GM03348 (cell line): ENCODE measurements around the gene BEST1.
A peak's percentile ranks its signal among the peaks of the same experiment; 100 is the strongest.
"Not testable (repeated sequence)": the region's sequence is repeated elsewhere in the genome, so short reads cannot be mapped to it uniquely, and the experiment has no call there.

ENCODE experiments used
- DNase-seq: peaks from one replicate; pipeline ENCODE4 v3.0.0; 2012; ENCODE audit warnings: low spot score

Gene BEST1

DNA sequence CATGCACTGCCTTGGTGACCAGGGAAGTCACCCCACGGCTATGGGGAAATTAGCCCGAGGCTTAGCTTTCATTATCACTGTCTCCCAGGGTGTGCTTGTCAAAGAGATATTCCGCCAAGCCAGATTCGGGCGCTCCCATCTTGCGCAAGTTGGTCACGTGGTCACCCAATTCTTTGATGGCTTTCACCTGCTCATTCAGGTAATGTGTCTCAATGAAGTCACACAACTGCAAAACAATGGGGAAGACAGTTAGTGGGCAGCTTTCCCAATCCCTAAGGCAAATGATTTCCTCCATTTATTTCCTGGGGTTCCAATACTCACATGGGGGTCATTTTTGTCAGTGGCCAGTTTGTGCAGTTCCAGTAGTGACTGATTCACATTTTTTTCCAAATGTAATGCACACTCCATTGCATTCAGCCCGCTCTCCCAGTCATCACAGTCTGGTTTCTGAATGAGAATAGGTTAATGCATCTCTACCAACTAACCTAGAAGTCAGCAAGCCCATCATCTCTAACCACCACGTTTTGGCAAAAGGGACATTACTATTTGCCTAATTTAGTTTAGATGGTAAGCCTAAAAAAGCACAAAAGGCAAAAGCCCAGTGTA lies 14.6 kb downstream of the BEST1 start:
- DNase-seq = not testable (repeated sequence)

DNA sequence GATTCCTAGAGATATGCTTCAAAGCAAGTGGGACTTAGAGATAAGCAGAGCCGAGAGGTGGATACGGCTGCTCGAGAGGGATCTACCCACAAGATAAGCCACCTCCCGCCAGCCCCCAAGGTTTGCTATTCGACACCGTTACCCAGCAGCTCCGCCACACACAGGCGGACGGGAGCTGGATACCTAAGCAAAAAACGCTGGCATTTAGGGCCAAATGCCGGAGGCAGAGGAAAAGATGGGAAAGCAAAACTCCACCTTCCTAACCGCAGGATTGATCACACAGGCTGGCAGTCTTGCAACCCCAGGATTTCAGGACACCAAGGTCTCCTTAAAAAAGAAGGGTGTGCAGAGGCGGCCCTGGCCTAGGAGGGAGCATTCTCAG lies 16.6 kb downstream of the BEST1 start:
- DNase-seq = no peak

DNA sequence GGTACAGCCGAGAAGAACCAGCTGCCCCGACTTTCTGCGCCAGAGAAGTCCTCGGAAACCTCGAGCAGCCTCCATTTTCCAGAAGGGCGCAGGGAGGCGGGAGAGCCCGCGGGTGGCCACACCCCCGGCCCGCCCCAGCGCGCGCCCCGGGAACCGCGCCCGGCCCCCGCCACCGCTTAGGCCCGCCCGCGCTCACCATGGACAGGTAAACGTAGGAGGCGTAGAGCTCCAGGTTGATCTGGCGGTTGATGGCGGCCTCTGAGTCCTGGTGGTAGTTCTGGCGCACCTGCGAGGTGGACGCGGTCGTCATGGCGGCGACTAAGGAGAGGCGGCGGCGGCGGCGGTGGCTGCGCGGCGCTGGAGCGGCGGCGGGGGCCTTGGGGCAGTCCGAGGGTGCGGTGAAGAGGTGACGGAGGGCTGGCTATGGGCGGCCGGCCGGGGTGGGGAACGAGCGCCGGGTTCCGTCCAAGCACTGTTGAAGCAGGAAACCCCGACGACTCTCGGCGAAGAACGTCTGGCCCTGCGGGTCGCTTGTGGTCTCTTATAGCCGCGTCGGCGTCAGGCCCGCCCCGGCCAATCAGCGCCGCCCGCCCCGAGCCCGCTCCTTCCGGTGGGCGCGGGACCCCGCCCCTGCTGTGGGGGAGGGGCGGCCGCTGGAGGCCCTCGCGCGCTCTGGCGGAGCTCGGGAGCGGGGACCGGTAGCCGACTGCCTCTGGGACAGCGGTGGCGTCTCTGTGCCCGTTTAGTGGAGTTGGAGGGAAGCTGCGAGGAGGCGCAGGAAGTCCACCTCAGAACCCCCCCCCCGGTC lies 17.2 kb downstream of the BEST1 start, which contains the start of gene FTH1:
Gene FTH1, minus strand, starts transcription at position 519 of the 808 bp plus-strand sequence. Its CDS starts 209 bp downstream, at position 310.
- DNase-seq = peak; percentile 97

DNA sequence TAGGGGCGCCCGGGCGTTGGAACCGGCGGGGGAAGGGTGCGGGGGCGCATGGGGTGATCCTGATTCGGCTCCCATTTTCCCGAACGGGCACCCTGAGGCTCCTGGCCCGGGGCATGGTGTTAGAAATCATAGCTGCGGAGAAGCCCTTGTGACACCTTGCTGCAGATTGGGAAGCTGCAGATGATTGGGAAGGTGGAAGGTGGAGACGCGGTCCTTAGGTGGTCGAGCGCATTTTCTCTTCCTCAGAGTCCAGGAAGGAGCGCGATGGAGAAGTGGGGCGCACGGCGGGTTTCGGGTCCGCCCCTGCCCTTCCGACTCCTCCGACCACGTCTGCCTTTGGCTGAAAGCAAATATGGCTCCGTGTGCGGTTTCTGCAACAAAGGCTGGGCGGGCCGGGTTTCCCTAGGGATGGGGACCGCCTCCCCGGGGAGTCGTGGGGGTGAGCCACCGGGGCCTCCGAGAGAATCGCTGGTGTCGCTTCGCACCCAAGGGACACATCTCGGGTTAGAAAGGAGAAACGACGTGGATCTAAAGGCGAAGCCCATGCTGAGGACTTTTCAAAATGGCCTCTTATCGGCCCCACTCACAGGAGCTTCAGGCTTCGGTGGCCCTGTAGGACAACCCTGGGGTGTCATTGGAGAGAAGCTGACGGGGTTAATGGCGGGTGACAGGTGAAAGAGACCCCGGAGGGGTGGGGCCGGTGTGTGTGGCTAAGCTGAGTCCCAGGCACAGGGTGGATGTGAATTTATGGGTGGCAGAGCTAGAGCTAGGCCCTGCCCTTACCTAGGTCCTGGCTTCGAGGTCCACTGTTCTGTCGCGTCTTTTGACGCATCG lies 18.0 kb downstream of the BEST1 start:
- DNase-seq = no peak

DNA sequence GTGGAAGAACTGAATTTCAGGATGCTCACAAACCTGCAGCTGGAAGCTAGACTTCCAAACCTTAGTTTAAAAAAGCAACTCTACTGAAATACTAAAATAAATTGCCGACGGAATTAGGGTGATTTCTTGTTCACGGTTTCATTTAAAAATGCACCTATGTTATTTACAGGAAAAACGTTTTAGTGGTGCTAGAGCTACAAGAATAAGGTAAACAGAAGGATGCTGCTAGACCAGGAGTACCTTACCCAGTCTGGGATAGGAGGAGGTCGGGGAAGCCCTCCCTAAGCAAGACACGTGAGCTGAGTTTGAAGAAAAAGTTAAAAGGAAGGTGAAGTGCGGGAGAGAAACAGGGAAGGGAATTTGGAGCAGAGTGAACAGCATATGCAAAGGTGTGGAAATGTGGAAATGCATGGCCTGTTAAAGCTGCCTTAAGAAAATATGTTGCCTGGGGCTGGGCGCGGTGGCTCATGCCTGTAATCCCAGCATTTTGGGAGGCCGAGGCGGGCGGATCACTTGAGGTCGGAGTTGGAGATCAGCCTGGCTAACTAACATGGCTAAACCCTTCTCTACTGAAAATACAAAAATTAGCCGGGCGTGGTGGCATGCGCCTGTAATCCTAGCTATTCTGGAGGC lies 18.7 kb downstream of the BEST1 start:
- DNase-seq = no peak

DNA sequence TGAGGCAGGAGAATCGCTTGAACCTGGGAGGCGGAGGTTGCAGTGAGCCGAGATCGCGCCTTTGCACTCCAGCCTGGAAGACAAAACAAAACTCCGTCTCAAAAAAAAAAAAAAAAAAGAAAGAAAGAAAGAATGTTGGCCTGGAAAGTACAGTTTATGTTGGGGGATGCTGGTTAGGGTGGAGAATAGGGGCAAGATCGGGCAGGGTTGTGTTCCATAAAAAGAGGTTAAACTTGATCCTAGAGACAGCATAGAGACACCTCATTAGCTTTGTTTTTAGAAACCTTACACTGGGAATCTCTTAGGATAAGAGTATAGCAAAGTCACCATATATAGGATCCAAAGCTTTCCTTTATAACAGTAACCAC lies 19.2 kb downstream of the BEST1 start:
- no peak for DNase-seq

DNA sequence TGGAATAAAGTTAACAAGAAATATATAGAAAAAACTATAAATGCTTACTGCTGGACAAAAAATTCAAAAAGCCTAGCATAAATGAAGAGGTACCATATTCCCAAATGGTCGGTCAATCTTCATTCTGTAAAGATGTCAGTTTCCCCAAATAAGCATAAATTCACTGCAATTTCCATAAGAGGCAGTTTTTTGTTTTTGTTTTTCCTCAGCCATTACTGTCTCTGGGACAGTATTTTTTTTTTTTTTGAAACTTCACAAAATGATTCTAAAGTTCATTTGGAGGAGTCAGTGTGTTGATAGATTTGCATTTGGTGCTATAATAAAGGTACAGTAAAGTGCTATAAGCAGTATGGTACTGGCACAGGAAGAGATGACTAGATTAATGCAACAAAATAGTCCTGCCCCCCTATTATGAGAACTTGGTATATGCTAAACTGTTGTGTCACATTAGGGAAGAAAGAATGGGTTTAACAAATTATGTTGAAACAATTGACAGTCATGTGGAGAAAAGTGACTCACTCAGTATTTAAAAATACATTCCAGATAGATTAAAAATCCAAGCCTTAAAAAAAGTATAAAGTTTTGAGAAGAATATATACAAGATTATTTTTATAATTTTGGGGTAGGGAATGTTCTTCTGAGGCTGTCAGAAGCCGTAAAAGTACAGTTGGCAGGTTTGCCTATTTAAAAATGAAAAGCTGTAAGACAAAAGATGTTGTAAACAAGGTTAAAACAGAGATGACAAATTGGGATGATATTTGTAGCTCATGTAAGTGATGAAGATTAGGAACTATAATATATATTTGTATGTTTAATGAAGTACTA lies 19.9 kb downstream of the BEST1 start:
- peak; percentile 69 for DNase-seq

DNA sequence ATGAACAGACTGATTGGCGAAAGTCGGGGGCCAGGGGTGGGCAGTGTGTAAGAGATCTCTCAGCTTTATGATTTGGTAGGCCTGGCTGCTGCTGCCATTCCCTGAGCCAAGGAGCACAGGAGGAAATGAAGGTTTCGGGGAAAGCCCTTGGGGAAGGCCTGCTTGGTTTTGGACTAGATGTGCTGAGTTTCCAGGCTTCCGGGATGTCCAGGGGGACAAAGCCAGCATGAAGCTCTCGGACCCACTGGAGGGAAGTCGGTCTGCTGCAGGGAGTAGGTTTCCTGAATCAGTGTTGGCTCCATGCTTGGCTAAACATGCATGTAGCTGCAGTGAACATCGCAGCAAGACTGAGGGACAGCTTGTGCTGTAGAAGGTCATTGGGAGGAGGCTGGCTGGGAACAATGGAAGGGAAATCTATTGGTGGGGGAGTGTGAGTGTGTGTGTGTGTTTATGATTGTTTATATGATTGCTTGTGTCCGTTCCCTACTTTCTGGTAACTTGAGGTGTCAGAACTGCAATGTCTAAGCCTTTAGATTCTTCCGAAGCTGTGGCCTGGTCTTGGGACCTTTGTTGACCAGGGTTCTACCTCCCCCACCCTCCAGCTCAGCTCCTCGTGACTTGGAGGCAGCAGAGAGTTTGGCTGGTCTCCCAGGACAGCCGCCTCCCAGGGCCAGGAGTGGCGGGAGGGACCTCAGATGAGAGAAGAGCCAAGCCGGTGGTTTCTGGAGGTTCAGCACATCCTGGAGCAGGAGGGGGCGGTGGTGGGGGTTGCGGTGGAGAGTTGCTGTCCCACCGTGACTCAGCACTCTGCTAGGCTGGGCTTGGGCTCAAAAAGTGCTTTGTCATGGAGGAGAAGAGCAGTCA lies 21.3 kb downstream of the BEST1 start:
- peak; percentile 94 for DNase-seq

DNA sequence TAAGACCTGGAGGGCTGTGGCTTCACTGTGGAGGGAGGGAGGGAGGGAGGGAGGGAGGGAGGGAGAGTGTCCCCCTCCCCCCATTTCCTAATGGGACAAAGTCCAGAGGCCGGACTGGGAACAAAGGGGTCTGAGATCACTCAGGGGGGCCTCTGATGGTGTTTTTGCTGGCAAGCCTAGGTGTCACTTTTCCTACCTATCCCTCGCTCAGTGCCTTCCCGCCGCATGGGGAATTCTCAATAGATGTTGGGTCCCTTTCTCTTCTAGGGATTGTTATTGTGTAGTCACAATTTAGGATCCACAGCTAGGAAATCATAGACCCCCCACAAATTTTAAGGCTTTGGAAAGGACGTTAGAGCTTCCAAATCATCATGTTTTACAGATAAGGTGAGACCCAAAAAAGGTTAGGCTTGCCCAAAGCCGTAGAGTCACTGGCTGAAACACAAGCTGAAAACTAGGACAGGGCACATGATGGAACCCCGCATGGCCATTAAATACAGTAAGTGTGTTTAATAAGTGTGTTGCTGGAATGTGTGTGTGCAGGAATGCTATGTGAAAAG lies 22.0 kb downstream of the BEST1 start:
- no peak for DNase-seq

DNA sequence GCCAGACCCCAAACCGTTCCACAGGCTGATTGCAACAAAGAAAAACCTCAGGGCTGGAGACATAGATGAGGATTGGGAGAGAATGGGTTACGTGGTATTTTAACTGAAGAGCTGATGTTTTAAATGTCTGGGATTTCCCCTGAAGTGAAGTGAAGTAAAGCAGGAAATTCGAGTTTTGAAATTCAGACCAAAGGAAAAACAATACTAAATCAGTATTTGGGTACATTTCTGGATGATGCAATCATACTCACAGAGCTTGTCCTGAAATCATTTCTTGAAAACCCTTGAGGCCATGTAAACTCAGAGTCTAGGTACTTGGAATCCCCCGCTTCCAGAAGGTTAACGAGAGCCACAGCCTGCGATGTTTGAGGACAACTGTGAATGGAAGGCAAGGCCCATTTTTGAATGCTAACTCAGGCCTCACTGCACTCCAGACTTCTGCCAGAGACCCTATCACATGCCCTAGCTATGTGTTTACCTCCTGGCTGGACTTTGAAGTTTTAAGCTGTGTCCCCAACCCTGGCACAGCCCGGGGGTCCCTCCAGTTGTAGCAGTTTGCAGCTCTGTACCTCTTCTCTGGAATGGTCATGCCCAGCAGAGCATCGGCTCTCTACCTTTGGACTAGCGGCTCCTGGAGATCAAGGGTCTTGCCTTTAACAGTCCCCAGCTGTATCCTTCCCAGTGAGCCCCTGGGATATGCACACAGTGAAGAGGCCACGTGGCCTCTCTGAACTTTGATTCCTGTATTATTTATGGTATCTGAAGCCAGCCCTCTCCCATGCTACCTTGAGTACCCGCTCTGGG lies 22.7 kb downstream of the BEST1 start:
- peak; percentile 70 for DNase-seq

DNA sequence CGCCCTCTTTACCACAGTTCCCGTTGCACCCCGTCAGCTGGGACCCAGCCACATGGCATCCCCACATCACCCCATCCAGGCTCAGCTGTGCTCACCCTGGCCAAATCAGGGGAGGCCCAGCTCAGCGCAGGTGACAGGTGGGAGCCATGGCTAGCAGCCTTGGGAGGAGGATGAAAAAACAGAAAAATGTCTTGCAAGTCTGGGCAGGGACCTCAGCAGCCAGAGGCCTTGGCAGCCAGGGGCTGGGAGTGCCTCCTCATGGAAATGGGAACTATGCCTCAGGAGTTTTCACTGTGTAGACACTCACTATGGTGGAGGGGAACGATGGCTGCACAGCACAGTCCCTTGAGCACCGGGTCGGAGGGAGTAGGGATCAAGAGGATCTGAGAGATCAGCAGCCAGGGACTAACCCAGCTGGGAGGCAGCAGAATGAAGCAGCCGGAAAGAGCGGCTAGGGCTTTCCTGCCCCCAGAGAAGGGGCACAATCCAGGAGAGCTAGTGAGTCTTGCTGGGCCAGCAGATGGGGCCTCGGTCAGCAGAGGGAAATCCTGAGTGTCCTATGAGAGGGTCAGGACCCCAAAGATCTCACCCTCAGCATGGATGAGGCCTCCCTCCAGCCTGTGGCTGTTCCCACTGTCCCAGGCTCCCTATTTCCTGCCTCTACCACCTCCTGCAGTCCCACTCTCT lies 23.5 kb downstream of the BEST1 start:
- DNase-seq = no peak

DNA sequence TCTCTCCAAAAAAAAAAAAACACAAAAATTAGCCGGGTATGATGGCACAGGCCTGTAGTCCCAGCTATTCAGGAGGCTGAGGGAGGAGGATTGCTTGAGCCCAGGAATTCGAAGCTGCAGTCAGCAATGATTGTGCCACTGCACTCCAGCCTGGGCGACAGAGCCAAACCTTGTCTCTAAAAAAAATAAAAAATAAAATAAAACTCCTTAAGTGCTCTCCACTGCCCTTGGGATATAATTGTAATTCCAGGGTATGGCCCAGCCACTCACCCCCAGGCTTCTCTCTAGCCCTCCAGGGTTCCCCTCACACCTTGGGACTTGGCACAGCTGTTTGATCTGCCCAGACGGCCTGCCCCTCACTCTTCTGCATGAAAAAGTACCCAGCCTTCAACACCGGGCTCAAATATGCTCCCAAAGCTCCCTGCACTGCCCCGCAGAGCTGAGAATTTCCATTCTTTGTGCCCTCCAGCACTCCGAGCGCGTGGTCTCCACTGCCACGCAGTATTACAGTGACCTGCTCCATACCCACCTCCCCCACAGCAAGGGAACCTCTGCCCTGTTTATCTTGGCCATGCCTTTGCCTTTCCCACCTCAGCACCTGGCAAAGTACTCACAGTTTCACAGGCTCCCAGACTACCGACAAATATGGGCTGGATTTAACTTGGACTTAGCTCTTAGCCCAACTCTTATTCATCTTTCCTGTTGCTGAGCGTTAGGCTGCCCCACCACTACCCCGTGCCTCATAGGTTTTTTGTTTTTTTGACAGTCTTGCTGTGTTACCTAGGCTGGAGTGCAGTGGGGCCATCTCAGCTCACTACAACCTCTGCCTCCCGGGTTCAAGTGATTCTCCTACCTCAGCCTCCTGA lies 24.8 kb downstream of the BEST1 start:
- no peak for DNase-seq

DNA sequence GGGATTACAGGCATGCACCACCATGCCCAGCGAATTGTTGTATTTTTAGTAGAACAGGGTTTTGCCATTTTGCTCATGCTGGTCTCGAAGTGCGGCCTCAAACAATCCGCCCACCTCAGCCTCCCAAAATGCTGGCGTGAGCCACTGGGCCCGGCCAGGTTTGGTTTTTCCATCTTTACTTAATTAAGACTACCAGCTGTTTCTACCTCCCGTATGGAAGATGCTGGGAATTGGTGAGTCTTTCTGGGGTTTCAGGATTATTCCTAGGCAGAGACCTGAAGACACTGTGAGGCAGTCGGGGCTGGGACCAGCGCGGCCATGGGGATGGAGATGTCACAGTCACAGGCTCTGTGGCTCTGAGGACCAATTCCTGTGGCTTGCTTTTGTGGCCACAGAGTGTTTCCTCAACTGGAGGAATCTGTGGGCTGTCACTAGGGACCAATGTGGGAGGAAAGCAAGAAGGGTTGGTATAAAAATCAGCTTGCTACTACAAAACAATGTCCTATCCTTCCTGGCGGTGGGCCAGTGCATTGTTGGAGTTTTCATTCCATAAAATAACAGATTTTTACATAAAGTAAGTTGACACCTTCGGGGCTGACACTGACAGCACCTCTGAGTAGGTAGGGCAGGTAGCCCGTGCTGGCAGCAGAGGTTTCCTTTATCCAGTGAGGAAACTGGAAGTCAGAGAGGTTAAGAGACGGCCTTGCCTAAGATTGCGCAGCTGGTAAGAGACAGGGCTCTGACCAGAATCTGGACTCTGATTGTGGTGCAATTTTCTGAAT lies 25.7 kb downstream of the BEST1 start:
- DNase-seq = no peak

DNA sequence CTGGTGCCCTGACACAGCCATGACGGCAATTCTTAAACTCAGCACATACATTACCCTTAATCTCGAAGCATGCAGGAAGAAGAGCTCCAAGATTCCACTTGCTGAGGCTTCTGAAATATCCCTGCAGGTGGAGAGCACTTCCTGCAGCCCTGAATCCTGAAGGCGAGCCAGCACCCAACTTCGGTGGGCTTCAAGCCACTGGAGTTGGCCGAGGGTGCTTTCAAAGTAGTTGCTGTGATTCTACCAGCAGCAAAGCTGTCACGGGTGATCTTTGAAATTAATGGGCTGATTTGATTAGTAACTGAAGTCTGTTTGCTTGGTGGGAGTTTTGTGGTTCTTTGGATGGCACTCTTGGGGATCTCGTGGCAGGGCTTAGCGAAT lies 26.3 kb downstream of the BEST1 start:
- no peak for DNase-seq

DNA sequence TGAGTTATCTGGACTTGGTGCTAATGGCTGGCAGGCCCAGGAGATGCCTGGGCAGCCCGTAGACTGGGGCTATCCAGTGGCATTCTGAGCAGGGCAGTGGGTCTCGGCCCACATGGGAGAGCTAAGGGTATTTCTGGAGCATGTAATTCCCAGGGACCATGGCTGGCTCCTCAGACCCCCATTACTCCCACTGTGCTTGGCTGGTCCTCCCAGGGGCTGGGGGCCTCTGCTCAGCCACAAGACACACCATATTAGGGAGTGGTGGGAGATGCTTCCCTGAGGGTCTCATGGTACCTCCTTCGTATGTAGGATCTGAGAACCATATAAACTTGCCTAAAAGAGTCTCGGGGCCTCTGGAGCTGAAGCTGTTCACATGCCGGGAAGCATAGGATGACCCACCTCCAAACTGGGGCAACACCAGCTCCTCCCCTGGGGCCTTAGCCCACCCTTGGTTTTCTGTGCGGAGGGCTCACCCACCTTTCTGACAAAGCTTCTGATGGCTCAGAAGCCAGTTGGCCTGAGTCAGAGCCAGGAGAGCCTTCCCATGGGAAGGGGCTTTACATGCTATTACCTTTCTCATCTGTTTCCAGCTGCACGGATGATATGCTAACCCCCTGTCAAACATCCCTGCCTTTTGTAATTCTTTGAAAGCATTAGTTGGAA lies 26.8 kb downstream of the BEST1 start:
- no peak for DNase-seq
